ELF-1 (cell line): Measurements from ENCODE around the gene METTL8.

Experiments used
- DNase-seq: peaks from one replicate; pipeline ENCODE4 v3.0.0-alpha.2; 2016; ENCODE audit warnings: low read depth, low spot score

Gene METTL8

DNA sequence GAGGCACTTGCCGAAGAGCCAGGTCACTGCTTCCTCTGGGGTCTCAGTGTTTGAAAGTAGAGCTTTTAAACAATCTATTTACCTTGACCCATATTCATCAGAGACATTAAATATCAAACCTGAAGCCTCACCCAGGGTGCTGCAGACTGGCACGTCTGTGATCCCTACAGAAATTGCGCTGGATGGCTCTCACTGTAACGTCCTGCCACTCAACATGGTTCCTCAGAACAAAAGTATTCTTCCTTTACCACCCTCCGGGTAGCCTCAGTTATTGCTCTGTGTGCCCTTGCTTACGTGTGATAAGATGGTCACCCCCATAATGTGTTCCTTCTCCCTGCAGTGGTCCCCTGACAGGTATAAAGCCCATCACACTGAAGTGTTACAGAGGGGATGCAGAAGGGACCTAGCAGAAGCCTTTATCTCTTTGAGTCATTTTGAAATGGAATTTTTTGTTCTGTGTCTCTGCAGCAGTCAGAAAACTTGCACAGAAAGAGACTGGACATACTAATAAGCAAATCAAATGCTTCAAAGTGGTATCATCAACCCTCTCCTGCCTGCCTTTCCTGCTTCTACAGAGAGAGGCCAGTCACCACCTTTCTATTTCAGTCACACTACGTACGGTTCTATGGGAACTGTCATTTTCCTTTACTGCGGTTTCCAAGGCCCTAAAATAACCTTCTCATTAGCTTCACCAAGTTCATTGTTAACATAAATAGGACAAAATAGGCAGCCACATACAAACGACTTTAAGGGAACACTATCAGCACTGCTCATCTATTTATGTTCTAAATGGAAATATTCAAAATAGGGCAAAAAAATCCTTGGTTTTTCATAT lies 86.8 kb downstream of the METTL8 start:
- DNase-seq: no peak

DNA sequence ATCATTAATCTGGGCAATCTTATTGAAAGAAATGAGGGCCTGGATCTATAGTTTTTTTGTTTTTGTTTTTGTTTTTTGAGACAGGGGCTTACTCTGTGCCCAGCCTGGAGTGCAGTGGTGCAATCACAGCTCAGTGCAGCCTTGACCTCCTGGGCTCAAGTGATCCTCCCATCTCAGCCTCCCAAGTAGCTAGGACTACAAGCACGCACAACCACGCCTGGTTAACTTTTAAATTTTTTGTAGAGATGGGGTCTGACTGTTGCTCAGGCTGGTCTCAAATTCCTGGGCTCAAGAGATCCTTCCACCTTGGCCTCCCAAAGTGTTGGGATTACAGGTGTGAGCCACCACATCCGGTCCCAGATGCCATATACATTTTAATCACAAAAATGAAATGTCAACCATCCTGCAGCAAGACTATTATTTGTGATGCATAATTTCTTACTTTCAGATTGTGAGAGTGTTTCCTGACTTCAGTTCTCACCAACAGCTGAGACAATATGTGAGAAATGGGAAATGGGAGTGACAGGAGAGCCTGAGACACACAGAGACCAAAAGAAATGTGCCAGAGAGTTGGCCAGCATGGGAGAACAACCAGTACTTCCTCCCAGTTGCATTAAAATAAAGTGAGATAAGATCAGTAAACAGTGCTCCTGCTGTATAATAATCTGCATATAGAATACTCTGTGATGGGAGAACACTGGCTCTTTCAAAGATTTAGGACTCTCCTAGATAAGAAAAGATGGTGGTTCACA lies 87.6 kb downstream of the METTL8 start:
- DNase-seq: no peak

DNA sequence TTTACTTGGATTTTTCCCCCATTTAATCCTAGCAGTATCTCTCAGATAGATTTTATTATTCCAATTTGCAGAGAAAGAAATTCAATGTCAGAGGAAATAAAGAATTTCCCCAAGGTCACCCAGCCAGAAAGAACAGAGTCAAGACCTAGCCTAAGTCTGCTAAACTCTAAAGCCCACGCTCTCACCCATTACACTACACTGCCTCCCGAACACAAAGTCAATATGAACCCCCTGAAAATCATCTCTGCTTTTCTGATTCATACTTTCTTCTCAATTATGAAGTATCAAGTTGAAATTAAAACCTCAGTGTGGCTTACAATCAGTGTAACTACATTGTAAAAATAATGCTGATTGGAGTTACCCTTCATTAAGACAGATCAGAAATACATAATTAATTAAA lies 89.6 kb downstream of the METTL8 start:
- DNase-seq: no peak

DNA sequence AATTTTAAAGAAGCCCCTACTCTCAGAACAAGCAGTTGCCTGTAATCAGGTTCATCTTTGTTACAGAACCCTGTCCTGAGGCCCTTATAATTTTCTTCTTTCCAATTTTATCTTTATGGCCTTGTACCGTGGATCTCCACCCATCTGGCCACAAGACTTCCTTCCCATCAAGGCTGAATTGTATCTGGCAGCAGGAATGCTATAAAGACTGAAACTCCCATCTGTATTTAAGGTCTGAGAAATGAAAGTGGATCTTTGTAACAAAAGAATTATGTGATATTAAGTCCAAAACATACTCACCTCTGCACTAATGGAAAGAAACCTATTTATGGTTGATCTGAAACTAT lies 91.8 kb downstream of the METTL8 start:
- DNase-seq: no peak

DNA sequence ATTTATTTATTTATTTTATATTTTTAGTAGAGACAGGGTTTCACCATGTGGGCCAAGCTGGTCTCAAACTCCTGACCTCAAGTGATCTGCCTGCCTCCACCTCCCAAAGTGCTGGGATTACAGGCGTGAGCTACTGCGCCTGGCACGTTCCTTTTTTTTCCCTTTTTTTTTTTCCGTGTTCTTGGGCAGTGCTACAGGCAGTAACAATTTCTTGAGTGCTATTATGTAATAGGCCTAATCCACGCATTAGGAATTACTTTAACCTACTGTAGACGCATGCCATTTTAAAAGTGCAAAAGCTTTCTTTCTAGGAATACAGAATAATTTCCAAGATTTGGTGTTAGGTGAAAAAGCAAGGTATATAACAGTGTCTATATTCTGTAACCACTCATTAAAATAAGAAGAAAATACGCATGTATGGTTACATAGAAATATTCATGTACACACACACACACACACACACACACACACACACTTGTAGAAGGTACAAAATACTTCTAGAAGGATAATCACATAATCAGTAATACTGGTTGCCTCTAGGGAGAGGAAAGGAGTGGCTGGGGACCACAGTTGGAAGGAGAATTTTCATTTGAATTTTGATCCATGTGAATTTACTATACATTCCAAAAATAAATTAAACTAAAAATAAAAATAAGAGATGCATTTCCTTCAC lies 92.3 kb downstream of the METTL8 start:
- DNase-seq: no peak

DNA sequence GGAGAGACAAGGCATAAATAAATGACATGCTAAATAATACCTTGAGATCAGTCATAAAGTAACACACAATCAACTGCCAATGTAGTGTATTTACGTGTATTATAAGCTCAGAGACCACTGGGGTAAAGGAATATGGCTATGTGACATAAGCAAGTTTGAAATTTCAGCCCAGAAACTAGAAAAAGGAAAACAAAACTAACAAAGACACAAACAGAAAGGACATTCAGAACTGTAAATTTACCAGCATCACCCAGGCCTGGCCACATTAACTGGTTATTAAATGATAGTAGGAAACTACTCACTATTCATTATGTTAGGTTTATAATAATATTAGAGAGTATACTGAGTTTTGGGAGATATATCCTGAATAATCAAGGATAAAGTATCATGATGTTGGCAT lies 98.8 kb downstream of the METTL8 start:
- no peak for DNase-seq

DNA sequence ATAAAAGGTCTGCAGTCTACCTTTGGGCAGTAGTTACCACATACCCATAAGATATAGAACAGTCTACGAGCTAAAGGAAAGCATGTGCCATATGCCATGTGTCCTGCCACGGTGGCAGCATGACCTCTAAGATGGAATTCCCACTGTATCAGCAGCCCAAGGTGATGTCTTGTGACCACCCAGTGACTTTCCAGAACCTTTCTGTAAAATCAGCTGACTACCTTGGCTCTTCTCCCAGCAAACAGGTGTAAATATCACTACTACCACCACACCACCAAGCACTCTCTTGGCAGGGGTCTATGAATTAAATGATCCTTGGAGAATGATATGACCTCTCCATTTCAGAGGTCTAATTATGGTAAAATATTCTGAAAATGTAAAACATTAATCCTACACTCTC lies 99.6 kb downstream of the METTL8 start:
- DNase-seq: no peak

DNA sequence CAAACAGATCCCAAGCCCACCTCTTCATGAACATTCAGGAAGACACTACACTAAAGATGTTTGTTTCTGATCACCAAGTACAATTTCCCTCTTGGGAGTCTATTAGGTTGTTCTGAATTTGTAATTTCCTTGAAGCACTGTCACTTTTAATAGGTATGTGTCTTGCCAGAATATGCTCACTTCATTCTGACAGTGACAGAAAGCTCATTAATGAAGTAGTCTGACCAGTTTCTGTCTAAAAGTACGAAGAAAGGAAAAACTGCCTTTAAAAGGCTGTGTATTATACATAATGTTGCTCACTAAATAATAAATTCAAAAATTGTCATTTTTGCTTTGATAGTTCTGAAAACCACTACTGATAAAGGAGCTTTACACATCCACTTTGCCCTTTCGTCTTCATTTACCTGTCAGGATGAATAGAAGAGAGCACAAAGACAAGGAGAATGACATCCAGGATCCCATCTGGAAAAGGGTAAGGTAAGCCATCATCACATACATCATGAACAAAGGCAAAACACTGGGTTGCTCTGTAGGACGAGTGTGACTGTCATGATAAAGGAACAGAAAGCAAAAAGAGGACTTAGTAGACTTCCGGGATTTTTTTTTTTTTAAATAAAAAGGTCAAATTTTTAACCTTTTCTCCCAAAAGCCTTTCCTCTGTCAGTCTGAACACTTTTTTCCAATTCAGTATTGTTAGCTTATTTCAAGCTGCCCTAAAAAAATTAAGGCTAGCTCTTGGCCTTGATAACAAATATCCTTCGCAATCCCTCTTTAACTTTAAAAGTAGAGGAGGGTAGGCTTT lies 103.4 kb downstream of the METTL8 start:
- DNase-seq: no peak

DNA sequence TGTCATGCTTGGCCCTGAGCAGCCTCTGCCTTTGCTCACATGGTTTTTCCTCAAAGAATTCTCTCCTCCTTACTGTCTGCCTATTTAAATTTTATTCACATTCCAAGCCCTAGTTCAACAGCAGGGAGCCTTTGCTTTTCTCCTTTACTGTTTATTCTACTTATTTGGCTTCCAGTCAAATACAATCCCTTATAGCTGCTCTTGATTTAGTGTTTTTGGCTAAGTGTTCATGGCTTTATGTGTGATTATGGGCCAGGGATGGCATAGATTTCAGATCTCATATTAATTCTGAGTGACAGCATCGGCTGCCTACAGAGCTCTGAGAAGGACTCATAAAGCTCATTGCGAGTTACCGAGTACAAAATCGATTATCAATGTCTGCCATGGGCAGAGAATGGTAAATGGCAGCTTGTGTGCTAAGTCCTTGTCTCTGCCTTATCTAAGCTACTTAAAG lies 106.7 kb downstream of the METTL8 start:
- DNase-seq: peak; percentile 48

DNA sequence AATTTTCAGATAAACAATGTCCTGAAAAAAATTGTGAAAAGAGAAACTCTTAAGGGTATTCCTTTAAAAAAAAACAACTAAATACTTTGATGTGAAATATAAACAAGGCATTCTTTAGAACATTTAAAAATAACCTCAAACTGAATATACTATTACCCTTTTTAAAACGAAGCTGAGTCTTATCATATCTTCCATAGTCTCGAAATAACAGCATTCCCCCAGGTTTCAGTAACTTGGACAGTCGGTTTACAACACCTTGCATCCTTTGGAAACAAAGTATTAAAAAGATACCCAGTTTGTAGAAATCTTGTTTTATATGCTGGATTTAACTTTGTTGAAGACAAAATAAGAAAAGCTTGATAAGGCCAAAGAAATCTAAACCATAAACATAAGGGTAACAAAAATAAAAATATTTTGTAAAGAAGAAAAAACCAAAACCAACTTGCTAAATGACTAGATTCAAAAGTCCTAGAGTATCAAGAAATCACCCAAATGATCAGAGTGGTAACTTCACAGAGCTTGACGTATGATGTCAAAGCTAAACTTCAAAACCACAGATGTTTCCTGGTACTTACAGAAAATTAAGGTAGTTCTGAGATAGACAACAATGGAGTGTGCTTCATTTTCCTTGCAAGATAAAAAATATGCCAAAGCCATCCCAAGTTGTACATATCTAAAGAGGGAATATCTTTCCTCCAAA lies 107.8 kb downstream of the METTL8 start:
- no peak for DNase-seq

DNA sequence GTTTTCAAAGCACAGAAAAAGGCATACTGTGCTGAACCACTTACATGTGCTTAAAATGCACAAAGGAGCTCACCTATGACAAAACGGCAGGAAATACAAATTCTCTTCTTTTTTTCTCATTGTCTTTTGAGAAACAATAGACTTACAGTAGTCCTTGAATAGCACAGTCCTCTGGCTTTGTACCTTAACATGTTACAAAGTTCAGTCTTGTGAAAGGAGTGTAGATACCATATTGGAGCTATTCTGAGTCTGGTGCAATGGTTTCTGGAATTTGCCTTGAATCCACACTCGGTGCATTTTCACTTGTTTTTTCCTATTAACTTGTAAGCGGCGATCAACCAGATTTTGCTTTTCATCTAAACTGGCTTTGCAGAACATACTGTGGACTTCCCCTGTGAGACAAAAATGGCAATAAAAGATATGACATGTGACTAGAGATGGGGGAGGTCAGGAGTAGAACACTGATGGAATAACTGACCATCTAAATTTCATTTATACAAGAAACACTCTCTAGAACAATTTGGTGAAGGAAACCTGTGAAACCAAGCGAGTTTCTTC lies 109.7 kb downstream of the METTL8 start:
- no peak for DNase-seq

DNA sequence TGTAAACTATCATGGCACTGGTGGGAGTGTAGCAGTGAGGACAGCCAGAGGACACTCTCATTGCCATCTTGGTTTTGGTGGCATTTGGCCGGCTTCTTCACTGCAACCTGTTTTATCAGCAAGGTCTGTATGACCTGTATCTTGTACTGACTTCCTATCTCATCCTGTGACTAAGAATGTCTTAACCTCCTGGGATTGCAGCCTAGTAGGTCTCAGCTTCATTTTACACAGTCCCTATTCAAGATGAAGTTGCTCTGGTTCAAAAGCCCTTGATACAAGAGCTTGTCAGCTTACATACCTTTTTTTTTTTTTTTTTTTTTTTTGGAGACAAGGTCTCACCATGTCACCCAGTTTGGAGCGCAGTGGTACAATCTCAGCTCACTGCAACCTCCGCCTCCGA lies 110.9 kb downstream of the METTL8 start:
- no peak for DNase-seq

DNA sequence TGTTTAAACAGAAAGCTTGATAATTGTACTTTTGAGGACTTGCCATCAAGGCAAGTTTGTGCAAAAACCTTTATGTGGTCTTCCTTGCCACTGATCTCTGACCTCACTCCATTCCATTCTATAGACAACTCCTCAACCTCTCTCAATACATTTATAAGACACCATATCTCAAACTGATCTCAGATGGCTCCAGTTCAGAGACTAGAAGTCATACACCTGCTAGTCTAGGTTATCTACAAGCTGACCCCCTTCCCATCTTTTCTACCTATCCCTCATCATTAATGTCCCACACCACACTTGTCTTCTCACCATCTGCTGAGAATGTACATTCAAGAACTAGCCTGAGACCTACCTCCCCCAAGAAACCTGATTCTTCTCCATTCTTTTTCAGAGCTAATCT lies 113.1 kb downstream of the METTL8 start:
- no peak for DNase-seq

DNA sequence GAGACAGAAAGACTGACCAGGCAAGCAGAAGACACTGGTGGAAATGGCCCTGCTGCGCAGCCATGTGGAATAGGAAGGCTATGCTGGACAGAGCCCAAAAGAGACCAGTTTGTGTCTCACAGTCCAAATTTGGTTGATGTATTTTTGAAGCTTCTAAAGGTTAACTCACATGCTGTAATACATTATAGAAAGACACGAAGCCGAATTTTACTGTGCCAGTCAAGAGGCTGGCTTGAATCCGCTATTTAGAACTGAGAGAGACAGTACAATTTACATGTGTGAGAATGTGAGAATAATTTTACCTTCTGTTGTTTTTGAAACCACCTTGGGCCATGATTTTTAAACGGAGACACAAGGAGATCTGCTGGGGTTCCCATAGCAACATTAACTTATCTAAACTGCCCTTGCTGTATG lies 113.6 kb downstream of the METTL8 start:
- peak; percentile 18 for DNase-seq

DNA sequence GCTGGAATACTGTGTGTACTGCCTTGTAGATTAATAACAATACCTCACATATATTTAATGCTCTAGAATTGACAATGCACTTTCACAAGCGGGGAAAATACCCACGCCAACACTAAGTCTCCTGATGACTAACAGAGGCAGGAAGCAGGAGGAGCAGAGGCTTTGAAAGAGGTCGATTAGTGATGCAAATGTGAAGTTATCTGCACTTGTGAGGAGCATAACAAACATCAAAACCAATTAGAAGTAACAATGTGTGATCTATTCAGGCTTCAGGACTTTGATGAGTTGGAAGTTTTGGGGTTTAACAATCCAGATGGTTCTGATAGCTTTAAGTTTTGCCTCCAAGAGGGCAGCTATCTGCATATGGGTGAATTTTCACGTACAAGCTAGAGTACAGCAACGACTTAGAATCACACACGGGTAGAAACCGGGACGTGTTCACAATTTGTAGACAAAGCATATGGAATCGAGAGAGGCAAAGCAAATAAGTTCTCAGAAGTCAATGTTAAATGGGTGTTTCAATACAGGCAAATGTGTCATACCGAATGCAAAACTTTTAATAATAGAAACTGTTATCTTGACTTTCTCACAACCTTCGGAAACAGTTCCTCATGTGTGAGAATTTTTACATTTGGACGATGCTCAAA lies 114.5 kb downstream of the METTL8 start:
- DNase-seq: peak; percentile 56

DNA sequence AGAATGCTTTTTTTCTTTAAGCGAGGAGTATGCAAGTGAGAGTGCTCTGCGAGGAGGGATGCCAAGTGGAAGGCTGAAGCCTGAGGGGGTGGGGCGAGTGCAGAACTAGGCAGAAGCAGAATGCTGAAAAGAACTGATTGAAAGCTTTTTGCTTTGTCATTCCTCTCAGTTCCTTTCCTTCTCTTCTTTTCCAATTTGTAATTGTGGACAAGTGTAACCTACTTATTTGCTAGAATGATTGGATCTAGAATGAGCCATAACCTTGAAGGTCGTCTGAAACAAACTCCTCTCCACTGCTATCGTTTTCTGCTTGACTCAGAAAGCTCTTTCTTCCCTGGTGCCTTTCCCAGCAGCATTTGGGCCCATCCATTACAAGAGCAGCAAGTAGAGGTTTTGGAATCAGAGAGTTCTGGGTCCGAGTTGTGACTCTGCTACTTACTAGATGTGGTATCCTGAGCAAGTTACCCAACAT lies 115.3 kb downstream of the METTL8 start:
- peak; percentile 44 for DNase-seq

DNA sequence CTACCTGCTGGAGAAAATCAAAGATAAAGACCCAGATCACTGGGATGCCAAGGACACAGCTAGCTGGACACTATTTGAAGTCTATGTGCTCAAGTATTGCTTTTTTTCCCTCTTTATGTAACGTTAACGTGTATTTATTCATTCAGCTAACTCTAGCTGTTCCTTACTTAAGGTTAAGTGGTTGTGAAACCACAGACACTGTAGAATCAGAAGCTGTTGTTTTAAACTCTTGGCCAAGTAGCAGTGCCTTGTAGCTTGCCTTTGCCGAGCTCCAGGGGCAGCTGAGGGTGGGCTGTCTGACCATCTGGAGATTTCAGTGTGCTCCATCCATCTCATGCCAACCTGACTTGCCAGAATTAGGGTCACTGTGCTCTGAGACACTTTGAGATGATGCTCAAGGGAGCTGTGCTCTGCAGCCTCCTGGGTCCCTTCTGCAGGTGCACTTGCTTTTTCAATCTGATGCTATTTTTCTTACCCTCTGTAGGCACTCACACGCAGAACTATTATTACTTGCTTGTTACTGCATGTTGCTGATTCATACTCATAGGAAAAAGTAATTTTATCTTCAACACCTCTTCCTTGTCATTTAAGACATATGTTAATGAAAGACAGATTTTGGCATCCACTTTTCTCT lies 116.2 kb downstream of the METTL8 start:
- DNase-seq: no peak

DNA sequence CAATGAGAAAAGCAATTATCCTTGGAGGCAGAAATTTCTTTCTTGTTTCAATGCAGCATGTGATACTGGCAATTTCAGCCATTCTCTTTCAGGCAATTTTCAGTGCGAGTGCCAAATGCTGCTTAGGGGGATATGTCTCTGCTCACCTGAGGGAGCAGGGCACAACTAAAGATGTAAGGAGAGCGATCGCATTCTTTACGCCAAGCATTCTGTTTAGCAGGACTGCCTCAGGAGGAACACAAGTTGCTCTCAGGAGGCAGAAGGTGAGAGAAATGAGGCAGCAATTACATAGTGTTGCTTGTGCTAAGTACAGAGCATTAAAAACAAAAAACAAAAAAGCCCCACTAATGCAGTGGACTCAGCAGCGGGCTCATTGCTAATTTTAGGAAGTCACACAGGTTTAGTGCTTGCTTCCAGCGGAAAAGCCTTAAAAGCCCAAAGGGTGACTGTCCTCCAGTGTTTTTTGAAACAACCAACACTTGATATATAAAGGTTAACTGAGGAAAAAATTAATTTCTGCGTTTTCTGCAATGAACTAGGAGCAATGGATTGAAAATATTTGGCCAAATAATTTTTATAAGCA lies 116.9 kb downstream of the METTL8 start:
- peak; percentile 39 for DNase-seq

DNA sequence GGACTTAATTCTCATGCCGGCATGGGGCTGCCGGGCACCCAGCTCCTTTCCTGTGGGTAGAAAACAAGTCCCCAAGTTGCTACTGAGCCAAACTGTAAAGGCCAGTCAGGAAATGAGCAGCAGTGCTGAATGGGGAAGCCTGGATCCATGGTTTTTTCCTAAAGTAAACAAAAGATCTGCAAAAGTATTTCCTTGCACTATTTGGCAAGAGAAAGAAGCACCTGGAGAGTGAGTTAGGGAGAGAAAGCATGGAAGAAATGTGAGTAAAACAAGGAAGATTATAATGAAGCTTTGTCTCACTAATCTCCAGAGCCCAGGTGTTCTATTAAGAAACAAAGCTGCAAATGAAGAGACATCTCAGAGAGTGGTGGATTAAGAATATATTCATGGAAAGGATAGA lies 117.6 kb downstream of the METTL8 start:
- DNase-seq: peak; percentile 14
